GM12878 (cell line): Measurements from ENCODE around the gene RAB30. TPM values are rescaled to one million over a fixed set of nuclear protein-coding genes. Genes with fewer than 3 reads are reported as not detected.

Experiments used
- ATAC-seq: fragments of 200-7000 bp; cut with Tn5 transposase; 3 replicates; pipeline ENCODE4 v1.9.1; 2020; ENCODE audit warnings: mild to moderate bottlenecking, moderate library complexity
- BruUV-seq: library from RNA; stranded (reverse); fragments of 400-500 nt; replicated peaks from 2 replicates; lab custom pipeline; 2021; lab: Mats Ljungman, UMichigan
- CTCF ChIA-PET: fragments of 300-600 bp; sonication (Branson Sonifier 250); formaldehyde crosslinking; extraction: SDS; loops from one replicate; lab custom pipeline; 2021; ENCODE audit warnings: inconsistent platforms; lab: Yijun Ruan, JAX
- POLR2A ChIA-PET: fragments of 350-600 bp; formaldehyde crosslinking; extraction: SDS; loops from one replicate; lab custom pipeline; 2021; ENCODE audit warnings: inconsistent platforms; lab: Charles Lee
- RAD21 ChIA-PET: fragments of 300-600 bp; sonication (Branson Sonifier 250); formaldehyde crosslinking; loops from one replicate; lab custom pipeline; 2023; ENCODE audit warnings: antibody characterized with exemption; ENCODE audit not compliant: unreplicated experiment; lab: Charles Lee
- SMC1A ChIA-PET: fragments of 300-600 bp; sonication (Branson Sonifier 250); formaldehyde crosslinking; loops from one replicate; lab custom pipeline; 2023; ENCODE audit not compliant: unreplicated experiment, uncharacterized antibody; lab: Charles Lee
- DNase-seq: peaks from one replicate; pipeline ENCODE4 v3.0.0-alpha.2; 2011; ENCODE audit warnings: low read depth, low spot score
- FAIRE-seq: peaks from 3 replicates; lab custom pipeline; 2011; peaks lifted over from hg19 to GRCh38; lab: Jason Lieb, UNC
- H2AFZ ChIP-seq: 2 replicates; pipeline ENCODE4 v1.6.0; 2011; ENCODE audit warnings: low read depth, low read length, control low read depth; ENCODE audit not compliant: control insufficient read depth
- H3K27ac ChIP-seq: 2 replicates; pipeline ENCODE4 v1.5.1; 2011; ENCODE audit warnings: control low read depth; ENCODE audit not compliant: control insufficient read depth, insufficient read depth
- H3K27me3 ChIP-seq, 2 experiments: replicated peaks in 1 of 2; 2 replicates each; pipeline versions ENCODE4 v1.6.0 to v1.6.1; 2011; ENCODE audit warnings: low read length in 1 of 2; ENCODE audit not compliant: control insufficient read depth in 2 of 2, insufficient read depth in 2 of 2
- H3K36me3 ChIP-seq, 2 experiments: 2 replicates each; pipeline ENCODE4 v1.5.1; 2011; ENCODE audit warnings: low read length in 1 of 2; ENCODE audit not compliant: control insufficient read depth in 2 of 2, insufficient read depth in 2 of 2
- H3K4me1 ChIP-seq: 2 replicates; pipeline ENCODE4 v1.6.1; 2011; ENCODE audit warnings: mild to moderate bottlenecking, low read length, moderate library complexity, mixed read lengths; ENCODE audit not compliant: control insufficient read depth, insufficient read depth
- H3K4me2 ChIP-seq: 2 replicates; pipeline ENCODE4 v1.6.0; 2011; ENCODE audit warnings: control low read depth; ENCODE audit not compliant: control insufficient read depth, insufficient read depth
- H3K4me3 ChIP-seq: fragments of 200-600 bp; sonication (generic); 2 replicates; pipeline ENCODE4 v1.5.1; 2016
- H3K79me2 ChIP-seq: 2 replicates; pipeline ENCODE4 v1.6.0; 2011; ENCODE audit warnings: low read length; ENCODE audit not compliant: control insufficient read depth, insufficient read depth
- H3K9ac ChIP-seq: 2 replicates; pipeline ENCODE4 v1.8.0; 2011; ENCODE audit warnings: low read length, control low read depth, mixed read lengths; ENCODE audit not compliant: control insufficient read depth, insufficient read depth
- H3K9me3 ChIP-seq: replicated peaks from 3 replicates; pipeline ENCODE4 v1.5.1; 2011; ENCODE audit warnings: mild to moderate bottlenecking, low read length; ENCODE audit not compliant: control insufficient read depth, insufficient read depth
- H4K20me1 ChIP-seq: 2 replicates; pipeline ENCODE4 v1.6.0; 2011; ENCODE audit not compliant: control insufficient read depth, insufficient read depth
- ASH2L ChIP-seq: fragments of 300-600, 200-600 bp; sonication (generic); IDR thresholded peaks from 2 replicates; pipeline ENCODE4 v1.6.1; 2017; ENCODE audit warnings: low read depth, mild to moderate bottlenecking, borderline replicate concordance
- FOS ChIP-seq: IDR thresholded peaks from 3 replicates; pipeline ENCODE4 v1.6.1; 2011; ENCODE audit warnings: borderline replicate concordance; ENCODE audit not compliant: insufficient read length; ENCODE audit errors: extremely low read depth
- NR2C1 ChIP-seq: fragments of 450-650 bp; IDR thresholded peaks from 2 replicates; pipeline ENCODE4 v1.6.1; 2017; ENCODE audit warnings: antibody characterized with exemption, mild to moderate bottlenecking, moderate library complexity
- TCF7 ChIP-seq: IDR thresholded peaks from 2 replicates; pipeline ENCODE4 v1.6.1; 2014; ENCODE audit warnings: antibody characterized with exemption, borderline replicate concordance
- WGBS: methylation state at CpG from one replicate; pipeline ENCODE4 v1.1.6; 2016; ENCODE audit warnings: low lambda C conversion rate; ENCODE audit not compliant: insufficient replicate concordance, insufficient coverage; ENCODE audit errors: missing lambda C conversion rate; 5-methylcytosine and 5-hydroxymethylcytosine counted together
- in situ Hi-C: fragments of 300-500 bp; cut with MboI; formaldehyde crosslinking; loops from 9 replicates; pipeline ENCODE4 v1.14.3; 2018; ENCODE audit warnings: mixed read lengths
- intact Hi-C: fragments of 100-400 bp; cut with micrococcal nuclease; formaldehyde crosslinking; loops from one replicate; pipeline ENCODE4 v1.14.2; 2022; ENCODE audit not compliant: unreplicated experiment
- polyA plus RNA-seq, 11 experiments: library from polyadenylated mRNA; depleted of rRNA in 4 of 11; unstranded in 6 of 11; stranded (reverse) in 5 of 11; fragments of >200 nt; fragmentation: Nextera tagmentation in 4 of 11; fragmentation: Illumina TruSeq in 1 of 11; extraction: Ambion mirVana in 4 of 11; extraction: Trizol in 1 of 11; gene quantifications; 1 replicate in 1 of 11; 2 replicates in 10 of 11; pipeline versions ENCODE4 v1.2.1 to v1.2.3, GENCODE V29; 2011 to 2016; ENCODE audit warnings: inconsistent platforms in 2 of 11, missing spikeins in 2 of 11, low read depth in 1 of 11
- total RNA-seq, 4 experiments: library from RNA; depleted of rRNA in 3 of 4; stranded (reverse); fragments of >200 nt in 3 of 4; fragmentation: Illumina TruSeq in 1 of 4; extraction: Trizol in 1 of 4; gene quantifications; 2 replicates each; pipeline versions ENCODE4 v1.2.1 to v1.2.3, GENCODE V29; 2013 to 2021

Gene RAB30
- total and polyA plus RNA-seq, 10 of the 15 experiments (the other 5 are each of a cell fraction or from before 2014, with no cell fraction given), result 9.8 to 26.7 (median 19.2) TPM

DNA sequence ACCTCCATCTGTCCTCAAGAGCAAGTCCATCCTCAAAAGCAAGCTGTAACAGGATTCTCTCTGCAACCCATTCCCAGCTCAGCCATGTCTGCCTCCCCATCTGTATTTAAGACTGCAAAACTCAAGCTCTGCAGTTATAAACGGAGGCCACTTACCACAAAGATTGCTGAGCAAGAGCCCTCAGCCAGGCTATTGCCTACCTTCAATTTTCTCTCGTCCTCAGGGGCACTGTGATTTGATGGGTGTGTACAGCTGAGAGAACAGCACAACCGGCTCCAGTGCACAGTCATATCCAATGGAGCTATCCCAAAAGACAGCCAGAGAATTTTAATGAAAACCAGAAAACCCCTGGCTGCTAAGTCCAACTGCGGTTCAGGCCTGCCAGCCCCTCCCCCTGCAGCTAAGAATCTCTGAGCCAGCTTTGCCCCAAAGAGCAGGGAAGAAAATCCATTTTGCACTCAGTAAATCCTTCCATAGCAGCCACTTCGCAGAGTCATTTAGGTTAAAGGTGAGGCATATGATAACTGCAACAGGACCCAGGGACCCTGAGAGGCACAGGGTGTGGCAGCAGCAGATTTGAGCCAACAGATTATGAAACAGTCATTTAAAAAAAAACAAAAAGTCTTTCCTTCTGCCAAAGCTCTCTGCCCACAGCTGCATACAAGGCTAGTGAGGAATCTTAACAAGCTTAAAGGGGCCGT lies 37.6 kb downstream of the RAB30 start:
- WGBS, result 50% methylated on average over 6 of the region's 6 CpGs
- FAIRE-seq, result no peak
- H3K9me3 ChIP-seq, result no peaks in the 10 kb centered on the region; the same call in 2 of the 3 replicates
- BruUV-seq, result no TSS peak
- no peaks in the 10 kb centered on the region; the same call in 1 of the 2 replicates for H4K20me1 ChIP-seq
- H3K4me3 ChIP-seq, result 0 out of 2 replicates have a peak overlapping the region, but pooled peaks have one; percentile 10
- in situ Hi-C loops (no loop called here), intact Hi-C loops (no loop called here)
- RAD21 ChIA-PET, result interaction anchor here (0.7 to 4.7 kb wide), 16 partner anchors 12 to 139 kb away, joined by 3 to 24 read pairs (median 4); partner anchors contain the start of genes DDIAS, PCF11 and RAB30
- SMC1A ChIA-PET, result interaction anchor here (0.8 to 6.9 kb wide), 24 partner anchors 9 to 219 kb away, joined by 3 to 61 read pairs (median 4); no protein-coding TSS in a partner anchor
- no peaks in the 10 kb centered on the region for H3K27me3 ChIP-seq
- peak; percentile 50 for ATAC-seq
- H3K79me2 ChIP-seq, result peaks cover 11% of the 10 kb centered on the region
- H3K4me1 ChIP-seq, result peaks cover 21% of the 10 kb centered on the region
- CTCF ChIA-PET, result interaction anchor here (1.1 to 4.2 kb wide), 10 partner anchors 11 to 168 kb away, joined by 3 to 25 read pairs (median 4); partner anchors contain the start of genes DDIAS and RAB30
- H3K4me2 ChIP-seq, result peak overlapping the region; percentile 36
- no peak overlapping the region; the same call in 1 of the 2 replicates for H2AFZ ChIP-seq
- no peak overlapping the region for H3K27ac ChIP-seq
- DNase-seq, result no peak
- POLR2A ChIA-PET, result interaction anchor here (0.5 to 4.3 kb wide), 15 partner anchors 9 to 247 kb away, joined by 3 to 21 read pairs (median 3); no protein-coding TSS in a partner anchor
- H3K36me3 ChIP-seq, result no peaks in the 10 kb centered on the region
- TF ChIP-seq FOS, result no peak
- TF ChIP-seq ASH2L, result no peak
- no peak for TF ChIP-seq NR2C1
- TF ChIP-seq TCF7, result no peak
- 0 out of 2 replicates have a peak overlapping the region, but pooled peaks have one; percentile 6 for H3K9ac ChIP-seq
